Caco-2 (cell line): ENCODE data around the gene PLA2G2C. TPM values are rescaled to one million over a fixed set of nuclear protein-coding genes. Genes with fewer than 3 reads are reported as not detected.

ENCODE experiments used
- BruUV-seq: library from RNA; stranded (reverse); fragments of 400-500 nt; replicated peaks from 2 replicates; lab custom pipeline; 2021; lab: Mats Ljungman, UMichigan
- CTCF ChIA-PET: fragments of 300-600 bp; sonication (Branson Sonifier 250); formaldehyde crosslinking; loops from one replicate; lab custom pipeline; 2022; ENCODE audit warnings: antibody characterized with exemption; lab: Charles Lee
- POLR2A ChIA-PET: fragments of 300-600 bp; sonication (Branson Sonifier 250); formaldehyde crosslinking; loops from one replicate; lab custom pipeline; 2022; ENCODE audit warnings: antibody characterized with exemption; lab: Charles Lee
- DNase-seq, 2 experiments: peaks; one replicate each; pipeline versions ENCODE4 v3.0.0 to v3.0.0-alpha.2; 2020 to 2022
- H3K27me3 ChIP-seq: replicated peaks from 2 replicates; pipeline ENCODE4 v1.6.0; 2011; ENCODE audit warnings: low read length; ENCODE audit not compliant: control insufficient read depth, insufficient read depth
- H3K36me3 ChIP-seq: 2 replicates; pipeline ENCODE4 v1.5.1; 2011; ENCODE audit warnings: low read length; ENCODE audit not compliant: control insufficient read depth, insufficient read depth
- H3K4me1 ChIP-seq: fragments of 250-450 bp; sonication (Bioruptor Pico); 2 replicates; pipeline ENCODE4 v1.5.1; 2020; ENCODE audit warnings: mild to moderate bottlenecking
- H3K4me3 ChIP-seq: 2 replicates; pipeline ENCODE4 v1.5.1; 2011; ENCODE audit warnings: low read depth, mild to moderate bottlenecking, control low read depth, low read length
- H3K9me3 ChIP-seq: fragments of 250-450 bp; sonication (Bioruptor Pico); 2 replicates; pipeline ENCODE4 v1.5.1; 2020; ENCODE audit warnings: mild to moderate bottlenecking, moderate library complexity
- H3K27ac Mint-ChIP-seq: one replicate; pipeline ENCODE4 v1.8.0; 2022; ENCODE audit warnings: mixed read lengths; ENCODE audit not compliant: unreplicated experiment
- H3K27me3 Mint-ChIP-seq: one replicate; pipeline ENCODE4 v1.8.0; 2022; ENCODE audit warnings: mixed read lengths; ENCODE audit not compliant: insufficient read depth, unreplicated experiment
- H3K36me3 Mint-ChIP-seq: one replicate; pipeline ENCODE4 v1.8.0; 2022; ENCODE audit warnings: mild to moderate bottlenecking, mixed read lengths; ENCODE audit not compliant: insufficient read depth, unreplicated experiment
- H3K4me1 Mint-ChIP-seq: one replicate; pipeline ENCODE4 v1.8.0; 2022; ENCODE audit warnings: low read depth, mixed read lengths; ENCODE audit not compliant: unreplicated experiment
- H3K4me3 Mint-ChIP-seq: one replicate; pipeline ENCODE4 v1.8.0; 2022; ENCODE audit warnings: mild to moderate bottlenecking, moderate library complexity, mixed read lengths; ENCODE audit not compliant: unreplicated experiment
- H3K9me3 Mint-ChIP-seq: one replicate; pipeline ENCODE4 v1.8.0; 2022; ENCODE audit warnings: mixed read lengths; ENCODE audit not compliant: unreplicated experiment
- CTCF ChIP-seq, 2 experiments: fragments of 200-600 bp in 1 of 2; IDR thresholded peaks; 1 replicate in 1 of 2; 2 replicates in 1 of 2; pipeline versions ENCODE4 v1.5.1 to v1.8.0; 2011 to 2022; ENCODE audit warnings: antibody characterized with exemption in 1 of 2, control low read depth in 1 of 2, inconsistent platforms in 1 of 2, low read depth in 1 of 2, low read length in 1 of 2, mild to moderate bottlenecking in 1 of 2, moderate library complexity in 1 of 2; ENCODE audit not compliant: insufficient read depth in 1 of 2, severe bottlenecking in 1 of 2, unreplicated experiment in 1 of 2
- intact Hi-C: fragments of 100-400 bp; cut with micrococcal nuclease; formaldehyde crosslinking; loops from one replicate; pipeline ENCODE4 v1.10.0; 2022; ENCODE audit not compliant: unreplicated experiment
- total RNA-seq: library from RNA; stranded (reverse); gene quantifications from 2 replicates; pipeline ENCODE4 v1.2.3, GENCODE V29; 2022

The PLA2G2C gene
- total RNA-seq, 1 experiment from 2014 or later, result not detected

- TF ChIP-seq CTCF (IDR thresholded peaks at IDR 0.05; ENCODE audit: insufficient read depth in 1 of 2, low read depth in 1 of 2, low read length in 1 of 2, severe bottlenecking in 1 of 2, unreplicated experiment in 1 of 2), result no peak
- no peaks in the 10 kb centered on the region for H3K36me3 Mint-ChIP-seq
- H3K4me1 Mint-ChIP-seq, result no peaks in the 10 kb centered on the region
- POLR2A ChIA-PET, result no interaction called here
- intact Hi-C loops, result no loop called here
- no peaks in the 10 kb centered on the region for H3K27me3 Mint-ChIP-seq
- Histone ChIP-seq H3K4me1 (no peaks in the 10 kb centered on the region), H3K27me3 (no peaks in the 10 kb centered on the region), H3K4me3 (no peak overlapping the region), H3K36me3 (no peaks in the 10 kb centered on the region), H3K9me3 (no peaks in the 10 kb centered on the region)
- H3K27ac Mint-ChIP-seq, result no peak overlapping the region
- H3K9me3 Mint-ChIP-seq, result peaks cover 3% of the 10 kb centered on the region
- no peak overlapping the region for H3K4me3 Mint-ChIP-seq
- BruUV-seq, result no TSS peak
- DNase-seq, result no peak
- CTCF ChIA-PET, result no interaction called here
Measured at GRCh38 chr1:20126041-20126805, 60.1 kb downstream of the PLA2G2C start.

- Histone ChIP-seq H3K9me3 (no peaks in the 10 kb centered on the region), H3K4me3 (no peak overlapping the region), H3K4me1 (no peaks in the 10 kb centered on the region), H3K27me3 (no peaks in the 10 kb centered on the region), H3K36me3 (no peaks in the 10 kb centered on the region)
- ChIA-PET POLR2A (no interaction called here), CTCF (no interaction called here)
- BruUV-seq, result no TSS peak
- Mint-ChIP-seq H3K27me3 (peaks cover under 1% of the 10 kb centered on the region), H3K4me3 (no peak overlapping the region), H3K9me3 (no peaks in the 10 kb centered on the region), H3K27ac (no peak overlapping the region), H3K36me3 (no peaks in the 10 kb centered on the region), H3K4me1 (no peaks in the 10 kb centered on the region)
- intact Hi-C loops, result no loop called here
- TF ChIP-seq CTCF (IDR thresholded peaks at IDR 0.05; ENCODE audit: insufficient read depth in 1 of 2, low read depth in 1 of 2, low read length in 1 of 2, severe bottlenecking in 1 of 2, unreplicated experiment in 1 of 2), result no peak
- no peak for DNase-seq
Measured at GRCh38 chr1:20125100-20125499, 61.2 kb downstream of the PLA2G2C start.

- Mint-ChIP-seq H3K27ac (no peak overlapping the region), H3K36me3 (no peaks in the 10 kb centered on the region), H3K4me1 (no peaks in the 10 kb centered on the region), H3K9me3 (no peaks in the 10 kb centered on the region), H3K4me3 (no peak overlapping the region), H3K27me3 (peaks cover 3% of the 10 kb centered on the region)
- H3K36me3 ChIP-seq, result no peaks in the 10 kb centered on the region
- CTCF ChIA-PET, result no interaction called here
- H3K4me1 ChIP-seq, result no peaks in the 10 kb centered on the region
- TF ChIP-seq CTCF (IDR thresholded peaks at IDR 0.05; ENCODE audit: insufficient read depth in 1 of 2, low read depth in 1 of 2, low read length in 1 of 2, severe bottlenecking in 1 of 2, unreplicated experiment in 1 of 2), result no peak
- H3K4me3 ChIP-seq, result no peak overlapping the region
- intact Hi-C loops, result no loop called here
- H3K9me3 ChIP-seq, result no peaks in the 10 kb centered on the region
- DNase-seq, result no peak
- POLR2A ChIA-PET, result no interaction called here
- H3K27me3 ChIP-seq, result no peaks in the 10 kb centered on the region
- no TSS peak for BruUV-seq
Measured at GRCh38 chr1:20124456-20125057, 61.8 kb downstream of the PLA2G2C start.
